IMR-90 (cell line): ENCODE measurements around the gene PPFIA1. TPM values are rescaled to one million over a fixed set of nuclear protein-coding genes. Genes with fewer than 3 reads are reported as not detected.

Source experiments
- ATAC-seq: fragments of 200-7000 bp; cut with Tn5 transposase; 2 replicates; pipeline ENCODE4 v1.9.1; 2020; ENCODE audit warnings: low read depth, mild to moderate bottlenecking, moderate library complexity
- BruUV-seq: library from RNA; stranded (reverse); fragments of 400-500 nt; replicated peaks from 2 replicates; lab custom pipeline; 2021; lab: Mats Ljungman, UMichigan
- CTCF ChIA-PET: fragments of 300-600 bp; formaldehyde crosslinking; extraction: SDS; loops from one replicate; lab custom pipeline; 2021; ENCODE audit warnings: antibody characterized with exemption; lab: Yijun Ruan, JAX
- POLR2A ChIA-PET: fragments of 300-600 bp; sonication (Branson Sonifier 250); formaldehyde crosslinking; loops from one replicate; lab custom pipeline; 2022; ENCODE audit warnings: antibody characterized with exemption; ENCODE audit not compliant: unreplicated experiment; lab: Charles Lee
- DNase-seq: peaks from one replicate; pipeline ENCODE4 v3.0.0; 2013
- H2AFZ ChIP-seq: replicated peaks from 2 replicates; pipeline ENCODE3; 2013; ENCODE audit warnings: low read length, mild to moderate bottlenecking; ENCODE audit not compliant: poor library complexity
- H2AK5ac ChIP-seq: 2 replicates; pipeline ENCODE4 v1.6.1; 2013; ENCODE audit warnings: low read depth, low read length, inconsistent platforms
- H2AK9ac ChIP-seq: replicated peaks from 2 replicates; pipeline ENCODE3; 2013; ENCODE audit warnings: mild to moderate bottlenecking, low read depth, low read length, moderate library complexity; ENCODE audit not compliant: poor library complexity
- H2BK120ac ChIP-seq: 2 replicates; pipeline ENCODE4 v1.6.1; 2013; ENCODE audit warnings: low read depth, low read length, inconsistent platforms
- H2BK15ac ChIP-seq: 3 replicates; pipeline ENCODE4 v1.6.1; 2013; ENCODE audit warnings: low read depth, low read length, inconsistent platforms
- H2BK20ac ChIP-seq: 2 replicates; pipeline ENCODE4 v1.6.1; 2013; ENCODE audit warnings: low read depth, mild to moderate bottlenecking, inconsistent platforms, low read length, moderate library complexity
- H2BK5ac ChIP-seq: 2 replicates; pipeline ENCODE4 v1.6.1; 2013; ENCODE audit warnings: mild to moderate bottlenecking, low read depth, low read length, inconsistent platforms; ENCODE audit not compliant: poor library complexity, severe bottlenecking
- H3K14ac ChIP-seq: replicated peaks from 2 replicates; pipeline ENCODE4 v1.6.1; 2013; ENCODE audit warnings: low read depth, low read length, inconsistent platforms
- H3K18ac ChIP-seq: 2 replicates; pipeline ENCODE4 v1.6.1; 2013; ENCODE audit warnings: low read depth, low read length, control low read depth
- H3K23ac ChIP-seq: 2 replicates; pipeline ENCODE4 v1.6.1; 2013; ENCODE audit warnings: low read depth, low read length, inconsistent platforms
- H3K27ac ChIP-seq: 2 replicates; pipeline ENCODE4 v1.5.1; 2013; ENCODE audit warnings: mild to moderate bottlenecking, control low read depth, low read length; ENCODE audit not compliant: insufficient read depth
- H3K27me3 ChIP-seq: 2 replicates; pipeline ENCODE4 v1.6.1; 2013; ENCODE audit warnings: low read length; ENCODE audit not compliant: control insufficient read depth, insufficient read depth
- H3K36me3 ChIP-seq: 2 replicates; pipeline ENCODE4 v1.6.1; 2013; ENCODE audit warnings: low read length, mixed read lengths; ENCODE audit not compliant: control insufficient read depth, insufficient read depth
- H3K4ac ChIP-seq: 2 replicates; pipeline ENCODE4 v1.6.1; 2013; ENCODE audit warnings: low read depth, low read length, inconsistent platforms
- H3K4me1 ChIP-seq: 2 replicates; pipeline ENCODE4 v1.6.1; 2013; ENCODE audit warnings: low read length, mixed read lengths; ENCODE audit not compliant: control insufficient read depth, insufficient read depth
- H3K4me2 ChIP-seq: 2 replicates; pipeline ENCODE4 v1.6.1; 2013; ENCODE audit warnings: low read depth, mild to moderate bottlenecking, control low read depth, low read length, moderate library complexity
- H3K4me3 ChIP-seq: 2 replicates; pipeline ENCODE4 v1.5.1; 2013; ENCODE audit warnings: low read depth, mild to moderate bottlenecking, control low read depth, low read length, moderate library complexity; ENCODE audit not compliant: insufficient read depth
- H3K56ac ChIP-seq: 2 replicates; pipeline ENCODE4 v1.6.1; 2013; ENCODE audit warnings: low read length, inconsistent platforms; ENCODE audit not compliant: insufficient read depth; ENCODE audit errors: extremely low read depth
- H3K79me1 ChIP-seq, 2 experiments: 2 replicates each; pipeline ENCODE4 v1.6.1; 2013; ENCODE audit warnings: low read length in 2 of 2, inconsistent platforms in 1 of 2, low read depth in 1 of 2
- H3K9ac ChIP-seq: 2 replicates; pipeline ENCODE4 v1.6.1; 2013; ENCODE audit warnings: low read depth, low read length, control low read depth
- H3K9me1 ChIP-seq: 2 replicates; pipeline ENCODE4 v1.6.1; 2013; ENCODE audit warnings: low read length, inconsistent platforms; ENCODE audit not compliant: insufficient read depth
- H3K9me3 ChIP-seq: 2 replicates; pipeline ENCODE4 v1.6.1; 2013; ENCODE audit warnings: low read length; ENCODE audit not compliant: control insufficient read depth, insufficient read depth
- H4K20me1 ChIP-seq: 2 replicates; pipeline ENCODE4 v1.6.1; 2013; ENCODE audit warnings: low read length, inconsistent platforms; ENCODE audit not compliant: insufficient read depth
- H4K5ac ChIP-seq: 2 replicates; pipeline ENCODE4 v1.6.1; 2013; ENCODE audit warnings: mild to moderate bottlenecking, low read depth, low read length, control low read depth
- H4K8ac ChIP-seq, 2 experiments: 2 replicates each; pipeline ENCODE4 v1.6.1; 2013; ENCODE audit warnings: low read depth in 2 of 2, low read length in 2 of 2, control low read depth in 1 of 2, inconsistent platforms in 1 of 2
- H4K91ac ChIP-seq: 2 replicates; pipeline ENCODE4 v1.6.1; 2013; ENCODE audit warnings: low read depth, low read length, inconsistent platforms; ENCODE audit not compliant: insufficient read depth
- BHLHE40 ChIP-seq: fragments of 150-350 bp; IDR thresholded peaks from 2 replicates; pipeline ENCODE4 v1.6.1; 2016; ENCODE audit warnings: mild to moderate bottlenecking, low read depth, low read length
- CEBPB ChIP-seq: IDR thresholded peaks from 2 replicates; pipeline ENCODE4 v1.6.1; 2012; ENCODE audit warnings: low read depth, low read length, improper control_type of control experiment
- CHD1 ChIP-seq: IDR thresholded peaks from 2 replicates; pipeline ENCODE4 v1.6.1; 2012; ENCODE audit warnings: low read depth, low read length, improper control_type of control experiment
- ELK1 ChIP-seq: fragments of 150-350 bp; IDR thresholded peaks from 2 replicates; pipeline ENCODE4 v1.6.1; 2016; ENCODE audit warnings: low read depth, mild to moderate bottlenecking, low read length, moderate library complexity, borderline replicate concordance
- MAFK ChIP-seq: IDR thresholded peaks from 2 replicates; pipeline ENCODE4 v1.6.1; 2012; ENCODE audit warnings: low read depth, low read length, improper control_type of control experiment
- NFE2L2 ChIP-seq: fragments of 150-350 bp; IDR thresholded peaks from 2 replicates; pipeline ENCODE4 v1.6.1; 2016; ENCODE audit warnings: low read depth, mild to moderate bottlenecking, low read length
- POLR2A ChIP-seq: IDR thresholded peaks from 2 replicates; pipeline ENCODE4 v1.6.1; 2012; ENCODE audit warnings: mild to moderate bottlenecking, low read depth, low read length
- WGBS, 2 experiments: methylation state at CpG; one replicate each; pipeline versions ENCODE4 v1.1.5 to v1.1.7; 2013; ENCODE audit warnings: missing lambda C conversion rate in 2 of 2; ENCODE audit not compliant: insufficient read length in 1 of 2; ENCODE audit errors: extremely low coverage in 2 of 2; 5-methylcytosine and 5-hydroxymethylcytosine counted together
- dilution Hi-C: fragments of 300-500 bp; cut with HindIII; formaldehyde crosslinking; loops from one replicate; pipeline ENCODE4 v1.14.3; 2018; ENCODE audit warnings: low sequenced_read_pairs; ENCODE audit not compliant: unreplicated experiment
- in situ Hi-C: fragments of 300-500 bp; cut with MboI; formaldehyde crosslinking; loops from 3 replicates; pipeline ENCODE4 v1.14.3; 2019; ENCODE audit warnings: low sequenced_read_pairs, inconsistent platforms, mixed read lengths
- intact Hi-C: fragments of 100-400 bp; cut with micrococcal nuclease; formaldehyde crosslinking; loops from 2 replicates; pipeline ENCODE4 v1.10.0; 2022
- polyA plus RNA-seq, 3 experiments: library from polyadenylated mRNA; depleted of rRNA; stranded (reverse); fragments of >200 nt; gene quantifications; 2 replicates each; pipeline ENCODE4 v1.2.3, GENCODE V29; 2012; ENCODE audit warnings: low replicate concordance in 1 of 3
- total RNA-seq: library from RNA; depleted of rRNA; stranded (reverse); fragments of >200 nt; gene quantifications from 2 replicates; pipeline ENCODE4 v1.2.3, GENCODE V29; 2012
- TF ChIP-seq, protein P1 (sequence below): conservative IDR thresholded peaks from 2 replicates; pipeline ENCODE4 v1.5.1; 2012; ENCODE audit warnings: mild to moderate bottlenecking, low read depth, low read length, improper control_type of control experiment

PPFIA1 gene
- total and polyA plus RNA-seq, 2 of the 4 experiments (the other 2 are of a cell fraction), result 25.6 to 37.2 TPM

- intact Hi-C loops, result no loop called here
- 97% methylated on average over 7 of the region's 8 CpGs; no CpG with 5 or more reads in 1 of the 2 experiments for WGBS, 2 experiments
- CTCF ChIA-PET, result no interaction called here
- Histone ChIP-seq H2AFZ (no peak overlapping the region), H2BK120ac (no peak overlapping the region), H4K20me1 (peaks cover 21% of the 10 kb centered on the region; the same call in 1 of the 2 replicates), H2BK20ac (no peak overlapping the region), H2BK15ac (no peak overlapping the region), H4K91ac (no peak overlapping the region), H2BK5ac (no peak overlapping the region), H4K5ac (no peak overlapping the region), H3K18ac (no peak overlapping the region), H4K8ac (no peak overlapping the region), H3K4me2 (no peak overlapping the region), H3K14ac (no peak overlapping the region), H3K9me3 (no peaks in the 10 kb centered on the region), H3K79me1 (peaks cover 44 to 80% of the 10 kb centered on the region in 2 experiments), H2AK9ac (no peak overlapping the region), H3K4me3 (no peak overlapping the region), H2AK5ac (no peak overlapping the region), H3K23ac (no peak overlapping the region), H3K36me3 (peaks cover 9% of the 10 kb centered on the region), H3K9me1 (peaks cover 12% of the 10 kb centered on the region), H3K56ac (no peak overlapping the region), H3K27ac (no peak overlapping the region), H3K4me1 (peaks cover 2% of the 10 kb centered on the region; the same call in 1 of the 2 replicates), H3K4ac (no peak overlapping the region), H3K27me3 (no peaks in the 10 kb centered on the region), H3K9ac (no peak overlapping the region)
- POLR2A ChIA-PET, result no interaction called here
- DNase-seq (no peak), ATAC-seq (no peak)
- dilution Hi-C loops, result no loop called here
- TF ChIP-seq ELK1 (no peak), CHD1 (no peak), BHLHE40 (no peak), CEBPB (no peak), NFE2L2 (no peak), MAFK (no peak), POLR2A (no peak)
- TF ChIP-seq, protein P1, sequence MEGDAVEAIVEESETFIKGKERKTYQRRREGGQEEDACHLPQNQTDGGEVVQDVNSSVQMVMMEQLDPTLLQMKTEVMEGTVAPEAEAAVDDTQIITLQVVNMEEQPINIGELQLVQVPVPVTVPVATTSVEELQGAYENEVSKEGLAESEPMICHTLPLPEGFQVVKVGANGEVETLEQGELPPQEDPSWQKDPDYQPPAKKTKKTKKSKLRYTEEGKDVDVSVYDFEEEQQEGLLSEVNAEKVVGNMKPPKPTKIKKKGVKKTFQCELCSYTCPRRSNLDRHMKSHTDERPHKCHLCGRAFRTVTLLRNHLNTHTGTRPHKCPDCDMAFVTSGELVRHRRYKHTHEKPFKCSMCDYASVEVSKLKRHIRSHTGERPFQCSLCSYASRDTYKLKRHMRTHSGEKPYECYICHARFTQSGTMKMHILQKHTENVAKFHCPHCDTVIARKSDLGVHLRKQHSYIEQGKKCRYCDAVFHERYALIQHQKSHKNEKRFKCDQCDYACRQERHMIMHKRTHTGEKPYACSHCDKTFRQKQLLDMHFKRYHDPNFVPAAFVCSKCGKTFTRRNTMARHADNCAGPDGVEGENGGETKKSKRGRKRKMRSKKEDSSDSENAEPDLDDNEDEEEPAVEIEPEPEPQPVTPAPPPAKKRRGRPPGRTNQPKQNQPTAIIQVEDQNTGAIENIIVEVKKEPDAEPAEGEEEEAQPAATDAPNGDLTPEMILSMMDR, result no peak
- BruUV-seq, result no TSS peak
- in situ Hi-C loops, result no loop called here
These were observed 43.5 kb downstream of the PPFIA1 start for GRCh38 chr11:70313945-70314344.
